Anterior cingulate cortex (tissue), 58 donors: ENCODE results near the gene PPP1R9A.
A peak's percentile ranks its signal among the peaks of the same experiment; 100 is the strongest.

ENCODE experiments used
- DNase-seq, 58 donors: peaks; one replicate each; lab custom pipeline; 2025; lab: John Stamatoyannopoulos, UW

PPP1R9A gene

GRCh38 chr7:94908323-94909178 is 1.2 kb downstream of the PPP1R9A start:
- DNase-seq: peak in 51 of 58 donors; percentile 3 to 74 (median 44)

GRCh38 chr7:94909179-94909466 is 1.7 kb downstream of the PPP1R9A start:
- no peak for DNase-seq

DNA sequence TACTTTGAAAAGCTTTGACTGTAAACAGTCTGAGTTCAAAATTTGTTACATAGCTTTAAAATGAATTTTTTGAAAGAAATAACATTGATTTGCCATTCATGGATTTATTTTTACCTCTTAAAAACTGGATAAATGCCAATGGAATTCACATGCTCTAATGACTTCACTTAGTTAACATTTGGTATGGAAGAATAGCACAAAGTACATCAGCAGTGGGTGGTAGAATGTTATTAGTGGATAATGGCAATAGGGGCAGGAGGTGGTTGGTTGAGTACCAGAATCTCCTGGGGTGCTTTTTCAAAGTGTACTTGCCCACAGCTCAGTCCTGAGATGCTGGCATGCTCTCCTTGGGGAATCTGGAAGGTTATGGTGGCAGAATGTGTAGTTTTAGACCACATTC is 4.7 kb downstream of the PPP1R9A start:
- DNase-seq: no peak

- peak in 1 of 58 donors; percentile 14 for DNase-seq
Observed at GRCh38 chr7:94913391-94913790, 6.0 kb downstream of the PPP1R9A start.

DNA sequence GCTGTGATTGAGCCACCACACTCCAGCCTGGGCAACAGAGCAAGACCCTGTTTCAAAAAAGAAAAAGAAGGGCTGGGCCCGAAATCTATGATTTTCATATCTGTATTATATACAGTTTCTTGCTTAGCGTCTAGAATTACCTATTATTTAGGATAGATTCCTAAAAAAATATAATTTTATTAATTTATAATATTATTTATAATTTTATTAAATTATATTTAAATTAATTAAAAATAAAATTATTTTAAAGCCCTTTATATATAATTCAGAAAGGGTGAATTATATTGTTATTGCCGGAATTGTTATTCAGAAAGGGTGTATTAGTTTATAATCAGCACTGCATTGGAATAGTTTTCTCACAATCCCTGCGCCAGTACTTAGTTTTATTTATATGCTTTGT is 14.5 kb downstream of the PPP1R9A start:
- no peak for DNase-seq

- no peak for DNase-seq
Observed at GRCh38 chr7:94922457-94922856, 15.1 kb downstream of the PPP1R9A start.

- no peak for DNase-seq
Observed at GRCh38 chr7:94923412-94923811, 16.0 kb downstream of the PPP1R9A start.

DNA sequence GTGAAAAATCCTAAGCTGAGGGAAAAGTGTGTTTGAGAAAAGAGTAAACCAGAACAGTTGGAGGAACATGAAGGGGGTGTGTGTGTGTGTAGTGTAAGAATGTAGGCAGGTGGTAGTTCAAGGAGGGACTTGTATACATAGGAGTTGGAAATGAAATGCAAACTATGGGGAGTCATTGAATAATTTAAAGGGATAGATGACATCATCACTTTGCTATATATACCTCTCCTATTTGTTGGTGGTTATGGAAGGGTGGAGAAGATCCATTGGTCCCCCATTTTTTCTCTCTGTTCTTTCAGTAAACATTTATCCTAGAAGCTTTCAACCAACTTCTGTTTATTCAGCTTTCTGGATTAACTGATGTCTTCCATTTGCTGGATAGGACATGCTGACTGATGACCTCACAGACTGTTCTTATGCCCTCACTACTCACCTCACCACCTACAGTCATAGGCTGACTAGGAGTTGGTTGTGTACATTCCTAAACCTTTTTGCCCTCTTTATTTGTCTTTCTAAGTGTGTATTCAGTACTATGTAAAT is 20.8 kb downstream of the PPP1R9A start:
- DNase-seq: no peak

DNA sequence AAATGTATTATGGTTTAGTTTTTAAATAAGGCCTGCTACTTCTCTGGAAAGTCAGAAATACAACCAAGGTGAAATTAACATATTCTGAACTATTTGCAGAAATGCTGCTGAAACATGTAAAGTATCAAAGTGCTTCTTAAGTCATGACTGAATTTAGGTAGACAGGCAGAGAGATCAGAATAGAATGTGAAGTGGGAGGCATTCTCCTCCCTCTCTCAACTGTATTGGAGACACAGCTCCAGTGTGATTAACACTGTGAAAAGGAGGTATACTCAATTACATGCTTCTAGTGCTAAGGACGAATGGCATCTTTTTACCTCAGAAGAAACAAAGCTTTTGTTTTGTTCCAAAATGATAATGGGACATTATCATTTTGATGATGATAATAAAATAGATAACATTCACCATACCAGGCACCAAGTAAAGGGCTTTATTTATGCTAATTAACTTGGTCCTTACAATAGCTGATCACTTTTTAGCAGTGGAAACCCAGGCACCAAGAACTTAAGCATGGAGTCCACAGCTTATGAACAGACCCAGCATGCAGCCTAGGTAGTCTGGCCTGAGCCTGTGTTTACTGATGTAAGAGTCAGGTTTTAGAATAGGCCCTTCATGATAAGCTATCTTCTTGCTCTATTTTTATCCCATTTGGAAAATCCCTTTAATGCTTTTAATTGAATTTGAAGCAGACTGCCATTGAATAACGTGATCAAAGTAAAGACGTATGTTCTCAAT is 26.0 kb downstream of the PPP1R9A start:
- DNase-seq: peak in 1 of 58 donors; percentile 9

DNA sequence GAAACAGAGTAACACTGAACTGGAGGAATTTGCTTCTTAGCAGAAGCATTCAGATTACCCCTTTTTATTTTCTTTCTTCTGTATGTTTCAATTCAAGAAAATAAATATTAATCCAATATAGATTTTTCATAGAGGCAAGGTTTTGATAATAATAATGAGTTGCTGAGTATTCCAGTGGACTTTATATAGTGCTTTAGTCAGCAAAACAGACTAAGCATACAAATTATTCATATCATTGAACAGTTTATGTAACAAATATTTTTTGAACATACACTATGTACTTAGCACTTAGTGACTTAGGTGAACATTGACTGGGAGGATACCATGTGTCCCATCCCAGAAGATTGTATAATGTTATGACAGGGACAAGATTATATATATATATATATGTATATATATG is 32.0 kb downstream of the PPP1R9A start:
- no peak for DNase-seq

- DNase-seq: no peak
Observed at GRCh38 chr7:94940241-94940640, 32.8 kb downstream of the PPP1R9A start.

DNA sequence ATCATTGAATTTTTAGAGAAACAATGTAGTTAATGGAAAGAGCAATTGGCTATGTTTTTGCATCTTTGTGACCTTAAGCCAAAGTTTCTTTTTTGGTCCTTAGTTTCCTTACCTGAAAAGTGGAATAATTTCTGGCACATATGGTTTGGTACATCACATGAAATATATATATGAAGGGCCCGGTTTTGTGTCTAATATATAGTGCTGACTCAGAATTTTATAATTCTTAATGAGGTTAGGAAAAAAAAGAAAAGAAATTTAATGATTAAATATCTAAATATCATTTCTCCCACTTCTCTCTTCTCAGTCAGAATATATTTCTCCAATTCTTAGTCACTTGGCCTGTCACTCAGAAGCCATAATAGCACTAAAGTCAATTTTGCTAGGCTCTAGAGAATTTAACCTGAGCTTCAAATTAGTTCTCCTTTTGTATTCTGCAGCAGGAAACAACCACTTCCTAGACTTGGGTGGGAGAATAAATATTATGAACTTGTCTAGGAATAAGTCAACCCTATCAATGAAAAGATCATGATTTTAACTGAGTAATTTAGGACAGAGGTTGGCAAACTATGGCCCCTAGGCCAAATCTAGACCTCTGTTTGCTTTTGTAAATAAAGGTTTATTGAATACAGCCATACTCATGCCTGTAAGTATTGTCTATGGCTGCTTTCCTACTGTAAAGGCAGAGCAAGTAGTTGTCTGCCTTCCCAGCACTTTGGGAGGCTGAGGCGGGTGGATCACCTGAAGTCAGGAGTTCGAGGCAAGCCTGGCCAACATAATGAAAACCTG is 34.6 kb downstream of the PPP1R9A start:
- no peak for DNase-seq

DNA sequence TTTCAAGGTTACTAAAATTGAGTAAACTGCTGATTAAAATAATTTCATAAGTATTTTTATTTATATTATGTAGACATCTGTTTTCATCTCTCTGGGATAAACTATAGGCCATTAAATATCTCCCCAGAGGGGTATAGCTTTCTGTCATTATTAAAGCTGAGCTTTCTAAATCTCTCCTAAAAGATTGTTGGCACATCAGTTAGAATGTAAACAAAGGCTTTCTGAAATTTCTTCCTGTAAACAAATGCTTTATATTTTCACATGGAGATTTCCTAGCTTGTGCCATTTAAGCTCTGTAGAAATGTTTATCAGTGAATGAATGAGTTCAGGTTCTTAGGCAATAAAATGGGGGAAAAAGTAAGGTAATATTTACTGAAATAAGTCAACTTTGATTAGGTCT is 35.7 kb downstream of the PPP1R9A start:
- no peak for DNase-seq

DNA sequence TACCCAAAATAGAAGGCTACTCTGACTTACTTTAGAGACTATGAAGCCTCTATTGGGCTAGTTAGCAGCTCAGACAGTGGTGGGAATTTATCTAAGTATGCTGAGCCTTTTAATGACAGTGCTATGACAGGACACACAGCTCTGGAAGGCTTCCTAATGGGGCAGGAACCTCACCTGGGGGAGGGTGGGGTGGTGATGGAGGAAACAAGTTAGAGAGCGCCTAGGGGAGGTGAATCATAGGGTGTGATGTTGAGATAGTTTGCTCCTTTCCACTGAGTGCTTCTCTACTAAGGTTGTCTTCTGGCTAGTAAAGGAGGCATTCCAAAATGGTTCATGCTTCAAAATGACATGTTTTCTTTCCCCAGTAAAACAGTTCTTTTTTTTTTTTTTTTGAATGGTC is 42.1 kb downstream of the PPP1R9A start:
- no peak for DNase-seq

- no peak for DNase-seq
Observed at GRCh38 chr7:94955807-94956206, 48.4 kb downstream of the PPP1R9A start.

- no peak for DNase-seq
Observed at GRCh38 chr7:94957061-94957460, 49.7 kb downstream of the PPP1R9A start.

GRCh38 chr7:94962661-94963060 is 55.3 kb downstream of the PPP1R9A start:
- peak in 1 of 58 donors; percentile 4 for DNase-seq

- no peak for DNase-seq
Observed at GRCh38 chr7:94969434-94970084, 62.2 kb downstream of the PPP1R9A start.

GRCh38 chr7:94970085-94970576 is 62.7 kb downstream of the PPP1R9A start:
- DNase-seq: no peak
